ENCODE results near the gene DUSP10. TPM values are rescaled to one million over a fixed set of nuclear protein-coding genes. Genes with fewer than 3 reads are reported as not detected.

Gene DUSP10
- total RNA-seq (2014; rRNA removed; shearing (Covaris generic)), result 2.2 and 4.2 TPM in 2 replicates

DNA sequence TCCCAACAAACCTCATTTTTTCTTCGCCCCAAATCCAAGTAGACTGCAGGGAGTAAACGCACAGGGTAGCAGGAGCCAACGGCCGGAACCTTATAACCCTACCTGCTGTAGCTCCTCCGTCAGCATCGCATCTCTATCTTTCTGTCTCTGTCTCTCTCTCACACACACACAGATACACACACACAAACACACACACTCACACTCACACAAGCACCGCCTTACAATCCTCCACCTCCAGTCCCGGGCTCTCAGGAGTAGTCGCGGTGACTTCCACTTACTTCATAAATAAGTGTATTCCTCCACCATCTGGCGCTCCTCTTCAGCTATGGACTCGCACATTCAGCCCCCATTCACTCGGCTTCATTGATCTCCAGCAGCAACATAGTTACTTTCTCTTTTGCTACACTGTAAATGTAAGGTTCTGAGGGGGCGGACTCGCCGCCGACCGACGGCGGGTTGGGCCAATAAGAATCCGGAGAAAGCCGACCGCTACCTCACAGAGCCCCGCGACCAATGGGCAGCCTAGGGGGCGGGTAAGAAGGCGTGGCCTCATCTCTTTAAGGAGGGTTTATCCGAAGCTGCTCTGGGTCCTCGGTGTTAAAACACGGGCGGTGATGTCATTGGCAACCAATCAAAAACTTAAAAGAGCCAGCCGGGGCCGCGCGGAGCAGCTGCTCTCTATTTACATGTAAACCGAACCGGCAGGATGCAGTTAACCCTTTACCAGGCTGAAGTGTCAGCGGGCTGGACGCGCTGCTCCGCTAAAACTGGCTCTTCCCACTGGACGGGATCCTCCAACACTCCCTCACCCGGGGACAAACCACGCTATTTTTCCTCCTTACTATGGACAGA lies at the start of gene DUSP10:
DUSP10 (minus strand) TSS at position 387 of the 852 bp plus-strand sequence. CDS start 2,345 bp downstream, outside the sequence.
- peak; percentile 97 for DNase-seq (ENCODE audit: low spot score)

DNA sequence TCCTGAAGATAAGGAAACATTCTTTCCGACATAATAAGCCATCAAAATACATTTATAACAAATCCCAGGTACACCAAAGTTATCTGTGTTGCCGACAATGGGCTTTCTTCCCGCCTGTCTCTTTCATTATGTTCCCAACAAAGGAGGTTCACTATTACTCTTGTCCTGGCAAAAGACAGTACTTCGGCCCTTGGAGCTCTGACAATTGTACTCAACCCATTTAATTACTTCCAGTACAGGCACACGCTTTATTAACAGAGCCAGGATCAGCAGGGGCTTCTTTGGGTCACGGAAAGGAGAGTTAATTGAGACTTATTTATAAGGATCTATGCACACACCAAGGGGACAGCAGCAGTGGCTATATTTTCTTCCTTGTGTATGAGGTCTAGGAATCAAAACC lies 46.6 kb upstream of the DUSP10 start:
- DNase-seq (ENCODE audit: low spot score), result no peak

GRCh38 chr1:221786647-221787046 lies 44.8 kb upstream of the DUSP10 start:
- no peak for DNase-seq (ENCODE audit: low spot score)

GRCh38 chr1:221783936-221784335 lies 42.0 kb upstream of the DUSP10 start:
- no peak for DNase-seq (ENCODE audit: low spot score)

- DNase-seq (ENCODE audit: low spot score), result no peak
Measured at GRCh38 chr1:221783437-221783836, 41.5 kb upstream of the DUSP10 start.

- no peak for DNase-seq (ENCODE audit: low spot score)
Measured at GRCh38 chr1:221782970-221783369, 41.1 kb upstream of the DUSP10 start.

DNA sequence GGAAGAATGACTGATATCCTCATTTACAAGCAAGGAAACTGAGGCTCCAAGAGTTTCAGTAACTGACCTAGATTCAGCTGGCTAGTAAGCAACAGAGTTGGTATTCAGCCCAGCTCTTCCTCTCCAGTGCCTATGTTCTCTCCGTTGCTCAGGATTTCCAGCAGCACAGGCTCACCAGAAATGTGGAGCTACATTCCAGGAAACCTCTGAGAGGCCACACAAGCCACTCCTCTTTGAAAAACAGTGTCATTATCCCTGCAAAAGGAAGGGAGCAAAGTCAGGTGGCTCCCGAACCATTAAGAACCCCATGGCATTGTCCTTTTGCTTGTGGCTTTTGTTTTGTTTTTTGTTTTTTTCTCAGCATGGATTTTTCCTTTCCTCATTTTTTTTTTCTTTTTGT lies 40.6 kb upstream of the DUSP10 start:
- DNase-seq (ENCODE audit: low spot score), result no peak

DNA sequence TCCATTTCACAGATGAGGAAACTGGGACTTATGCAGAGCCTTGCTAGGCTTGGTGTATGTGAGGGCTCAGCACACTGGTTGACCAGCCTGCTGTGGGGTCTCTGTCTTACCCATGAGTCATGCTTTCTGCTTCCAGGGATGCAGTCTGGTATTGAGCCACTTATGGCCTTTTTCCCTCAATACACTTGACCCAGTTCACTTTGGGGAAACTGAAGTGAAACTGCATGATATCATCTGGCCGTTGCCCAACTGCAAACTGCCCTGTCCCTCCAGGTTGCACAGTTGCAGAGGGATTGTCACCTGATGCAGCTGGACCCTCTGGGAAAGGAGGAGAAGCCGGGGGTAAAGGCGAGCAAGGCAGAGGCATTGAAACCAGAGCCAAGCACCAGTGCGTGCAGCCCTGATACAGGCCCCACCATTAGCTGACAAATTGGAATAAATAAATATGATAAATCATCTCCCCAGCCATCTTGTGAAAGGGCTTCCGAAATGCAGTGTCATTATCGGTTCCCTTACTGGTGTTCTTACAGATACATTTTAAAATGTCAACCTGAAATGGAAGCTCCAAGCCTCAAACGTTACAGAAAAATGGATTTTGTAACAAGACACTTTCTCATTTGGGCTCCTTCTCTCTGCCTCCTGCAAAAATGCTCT lies 39.3 kb upstream of the DUSP10 start:
- DNase-seq (ENCODE audit: low spot score), result no peak

GRCh38 chr1:221780175-221780574 lies 38.3 kb upstream of the DUSP10 start:
- no peak for DNase-seq (ENCODE audit: low spot score)

- DNase-seq (ENCODE audit: low spot score), result no peak
Measured at GRCh38 chr1:221779771-221780170, 37.9 kb upstream of the DUSP10 start.

GRCh38 chr1:221778535-221779142 lies 36.8 kb upstream of the DUSP10 start:
- no peak for DNase-seq (ENCODE audit: low spot score)

DNA sequence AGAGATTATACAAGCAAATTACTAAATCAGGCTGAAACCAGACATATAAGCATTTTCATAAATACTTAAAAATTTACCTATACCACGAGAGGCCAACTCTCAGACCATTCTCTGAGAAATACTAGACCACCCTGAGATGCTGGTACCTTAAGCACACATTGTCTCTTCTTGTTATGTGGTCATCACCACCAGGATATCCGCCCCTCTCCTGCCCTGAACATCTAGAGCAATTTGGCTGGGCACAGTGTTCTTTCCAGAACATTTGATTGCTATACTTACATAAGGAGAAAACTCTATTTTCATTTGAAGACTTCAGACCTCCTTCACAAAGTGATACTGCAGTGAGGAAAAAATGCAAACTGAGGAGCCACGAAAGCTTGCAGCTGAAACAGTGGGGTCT lies 36.2 kb upstream of the DUSP10 start:
- no peak for DNase-seq (ENCODE audit: low spot score)

DNA sequence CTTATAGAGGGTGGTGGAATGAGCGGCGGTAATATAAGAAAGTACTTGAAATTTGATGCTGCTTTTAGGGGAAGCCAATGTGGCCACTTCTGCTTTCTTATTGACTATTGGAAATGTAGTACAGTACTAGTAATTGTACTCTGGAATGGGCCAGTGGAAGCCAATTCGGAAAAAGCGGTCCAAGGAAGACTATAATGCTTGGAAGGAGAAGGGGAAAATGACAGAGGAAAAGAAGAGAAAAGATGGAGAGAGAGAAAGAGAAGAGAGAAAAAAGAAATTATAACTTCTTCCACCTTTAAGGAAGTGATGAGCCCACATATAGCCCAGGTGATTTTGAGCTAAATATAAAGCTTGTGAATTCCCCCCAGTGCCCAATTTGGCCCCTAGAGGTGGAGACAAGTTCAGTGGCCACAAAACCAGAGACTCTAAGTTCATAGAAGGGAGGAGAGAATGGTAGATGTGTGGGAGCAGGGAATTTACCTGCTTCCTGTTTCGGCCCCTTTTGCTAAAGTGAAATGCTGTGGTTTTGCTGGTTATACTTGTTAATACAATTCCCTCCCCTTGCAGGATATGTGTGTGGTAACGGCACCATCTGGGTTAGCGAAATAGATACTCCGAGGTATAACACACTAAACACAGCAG lies 35.7 kb upstream of the DUSP10 start:
- DNase-seq (ENCODE audit: low spot score), result no peak

DNA sequence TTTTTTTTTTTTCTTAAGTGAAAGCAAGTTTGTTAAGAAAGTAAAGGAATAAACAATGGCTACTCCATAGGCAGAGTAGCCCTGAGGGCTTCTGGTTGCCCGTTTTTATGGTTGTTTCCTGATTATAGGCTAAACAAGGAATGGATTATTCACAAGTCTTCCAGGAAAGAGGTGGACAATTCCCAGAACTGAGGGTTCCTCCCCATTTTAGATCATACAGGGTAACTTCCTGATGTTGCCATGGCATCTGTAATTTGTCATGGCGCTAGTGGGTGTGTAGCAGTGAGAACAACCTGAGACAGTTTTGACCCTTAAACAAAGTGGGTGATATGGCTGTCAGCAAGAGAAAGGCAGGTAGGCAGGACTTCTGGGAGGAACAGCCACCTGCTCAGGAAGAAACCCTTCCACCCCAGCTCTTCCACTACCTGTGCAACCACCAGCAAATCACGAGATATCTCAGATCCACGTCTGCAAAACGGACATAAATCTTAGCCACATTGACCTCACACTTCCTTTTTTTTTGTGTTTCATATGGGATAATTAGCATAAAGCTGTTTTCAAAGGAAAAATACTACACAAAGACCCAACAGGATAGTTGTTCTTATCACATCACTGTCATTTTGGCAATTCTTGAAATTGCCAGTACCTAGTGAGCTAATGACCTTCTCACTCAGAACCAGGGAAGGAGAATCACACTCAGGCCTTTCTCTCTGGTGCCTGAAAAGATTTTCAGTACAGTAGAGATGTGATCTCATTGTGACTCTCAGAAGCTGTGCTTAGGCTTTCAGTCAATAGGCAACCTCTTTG lies 34.8 kb upstream of the DUSP10 start:
- no peak for DNase-seq (ENCODE audit: low spot score)

GRCh38 chr1:221775206-221775605 lies 33.3 kb upstream of the DUSP10 start:
- DNase-seq (ENCODE audit: low spot score), result no peak

DNA sequence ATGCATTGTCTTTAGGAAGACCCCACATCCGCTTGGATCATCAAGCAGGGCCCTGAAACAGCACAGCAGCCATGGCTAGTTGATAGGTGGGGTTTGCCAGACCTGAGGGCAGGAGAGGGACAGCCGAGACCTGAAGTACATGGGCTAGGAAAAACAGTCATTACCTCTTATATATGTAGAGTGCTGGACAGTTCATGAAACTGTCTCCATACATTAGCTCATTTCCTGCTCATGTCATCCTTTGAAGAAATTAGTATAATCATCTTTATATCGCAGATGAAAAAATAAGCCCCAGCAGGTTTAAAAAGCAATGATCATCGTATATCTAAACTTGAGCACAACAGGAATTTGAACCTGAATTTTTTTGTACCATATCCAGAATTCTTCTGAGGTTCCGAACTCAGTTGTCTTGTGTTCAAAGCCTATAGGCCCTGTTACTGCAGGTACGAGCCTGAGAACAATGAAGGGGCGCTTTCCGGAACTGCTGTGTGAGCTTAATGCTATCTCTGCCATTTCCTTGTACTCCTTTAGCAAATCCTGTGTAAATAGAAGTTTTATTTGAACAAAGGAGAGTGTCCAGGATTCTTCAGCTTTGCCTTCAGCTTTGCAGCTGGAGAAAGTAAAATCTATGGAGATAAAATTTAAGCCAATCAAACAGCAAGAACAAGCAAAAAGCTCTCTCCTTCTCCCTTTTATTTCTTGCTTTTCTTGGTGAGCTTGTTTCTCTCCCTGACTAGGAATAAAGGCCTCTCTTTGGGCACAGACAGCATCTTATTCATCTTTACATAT lies 32.4 kb upstream of the DUSP10 start:
- DNase-seq (ENCODE audit: low spot score), result no peak

DNA sequence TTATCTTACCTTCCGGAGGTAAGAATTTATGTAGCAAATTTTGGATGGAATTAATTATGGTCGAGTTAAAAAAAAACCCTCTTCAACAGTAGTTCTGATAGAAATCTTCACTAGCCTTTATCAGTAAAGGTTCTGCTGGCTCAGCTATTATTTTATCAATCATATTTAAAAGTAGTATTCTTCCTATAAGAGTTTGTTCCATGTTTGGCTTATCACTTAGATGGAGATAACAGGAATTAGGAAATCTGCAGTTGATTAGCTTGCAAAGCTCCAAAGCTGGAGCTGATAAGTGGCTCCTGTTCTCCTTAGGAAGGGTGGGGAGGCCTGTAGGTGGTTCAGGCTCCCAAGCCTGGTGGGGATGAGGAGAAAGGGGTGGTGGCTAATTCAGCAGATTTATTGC lies 31.5 kb upstream of the DUSP10 start:
- no peak for DNase-seq (ENCODE audit: low spot score)

GRCh38 chr1:221772117-221772516 lies 30.2 kb upstream of the DUSP10 start:
- no peak for DNase-seq (ENCODE audit: low spot score)

DNA sequence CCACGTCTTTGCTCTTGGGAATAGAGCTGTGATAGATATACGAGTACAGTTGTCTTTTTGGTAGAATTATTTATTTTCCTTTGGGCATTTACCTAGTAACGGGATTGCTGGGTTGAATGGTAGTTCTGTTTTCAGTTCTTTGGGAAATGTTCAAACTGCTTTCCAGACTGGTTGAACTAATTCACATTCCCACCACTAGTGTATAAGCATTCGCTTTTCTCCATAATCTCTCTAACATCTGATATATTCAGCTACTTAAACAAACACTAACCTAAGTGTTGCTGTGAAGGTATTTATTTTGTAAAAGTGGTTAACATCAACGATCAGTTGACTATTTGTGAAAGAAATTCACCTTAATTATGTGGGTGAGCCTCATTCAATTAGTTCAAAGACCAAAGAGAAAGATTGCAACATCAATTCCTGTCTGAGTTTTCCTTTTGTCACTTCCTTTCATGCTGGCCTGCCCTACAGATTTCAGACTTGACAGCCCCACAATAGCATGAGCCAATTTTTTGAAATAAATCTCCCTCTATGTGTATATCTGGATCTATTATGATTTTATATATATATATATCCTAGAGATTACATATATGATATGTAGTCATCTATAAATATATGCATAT lies 26.7 kb upstream of the DUSP10 start:
- no peak for DNase-seq (ENCODE audit: low spot score)

- no peak for DNase-seq (ENCODE audit: low spot score)
Measured at GRCh38 chr1:221766210-221766609, 24.3 kb upstream of the DUSP10 start.
